Suprapubic skin (tissue), 4 donors: Measurements from ENCODE around the gene CEACAM16. TPM values are rescaled to one million over a fixed set of nuclear protein-coding genes. Genes with fewer than 3 reads are reported as not detected.
"Not testable (repeated sequence)": the region's sequence is repeated elsewhere in the genome, so short reads cannot be mapped to it uniquely, and the experiment has no call there.

ENCODE experiments used
- DNase-seq, 2 donors: peaks; one replicate each; pipeline ENCODE4 v3.0.0-alpha.2; 2019; ENCODE audit warnings: low spot score in 2 of 2
- H3K27ac ChIP-seq: fragments of 200-600 bp; sonication (generic); one replicate; pipeline ENCODE4 v1.5.1; 2019
- H3K27me3 ChIP-seq: fragments of 200-600 bp; sonication (generic); one replicate; pipeline ENCODE4 v1.5.1; 2019
- H3K36me3 ChIP-seq: fragments of 200-600 bp; sonication (generic); one replicate; pipeline ENCODE4 v1.5.1; 2019
- H3K4me1 ChIP-seq: fragments of 200-600 bp; sonication (generic); one replicate; pipeline ENCODE4 v1.5.1; 2019
- H3K4me3 ChIP-seq: fragments of 200-600 bp; sonication (generic); one replicate; pipeline ENCODE4 v1.5.1; 2019; ENCODE audit warnings: mild to moderate bottlenecking
- H3K9me3 ChIP-seq: fragments of 200-600 bp; sonication (generic); one replicate; pipeline ENCODE4 v1.5.1; 2019
- EP300 ChIP-seq: sonication (generic); formaldehyde crosslinking; IDR thresholded peaks from one replicate; pipeline ENCODE4 v1.6.1; 2017; ENCODE audit warnings: antibody characterized with exemption
- POLR2A ChIP-seq, 2 donors: fragments of 450-650 bp; IDR thresholded peaks; one replicate each; pipeline ENCODE4 v1.6.1; 2017; ENCODE audit warnings: antibody characterized with exemption in 2 of 2, mild to moderate bottlenecking in 2 of 2, moderate library complexity in 2 of 2
- POLR2AphosphoS5 ChIP-seq, 3 donors: sonication (generic); formaldehyde crosslinking; IDR thresholded peaks; one replicate each; pipeline ENCODE4 v1.6.1; 2017; ENCODE audit warnings: antibody characterized with exemption in 3 of 3
- WGBS: methylation state at CpG from one replicate; pipeline ENCODE4 v1.1.5; 2018; 5-methylcytosine and 5-hydroxymethylcytosine counted together
- total RNA-seq, 4 donors: library from RNA; depleted of rRNA; stranded (reverse); fragments of >200 nt; gene quantifications; one replicate each; pipeline ENCODE4 v1.1.0, GENCODE V29; 2016
- TF ChIP-seq, protein P1 (sequence below), 2 donors: fragments of 200-600 bp in 1 of 2; fragments of 450-650 bp in 1 of 2; sonication (generic) in 1 of 2; IDR thresholded peaks; one replicate each; pipeline ENCODE4 v1.5.1; 2016 to 2019; ENCODE audit warnings: antibody characterized with exemption in 2 of 2, mild to moderate bottlenecking in 1 of 2, moderate library complexity in 1 of 2

Gene CEACAM16
- total RNA-seq, 4 donors from 2014 or later, result not detected

- no peaks in the 10 kb centered on the region for H3K9me3 ChIP-seq
- no peak for DNase-seq
- no peak overlapping the region for H3K27ac ChIP-seq
- 47% methylated on average over 8 of the region's 8 CpGs for WGBS
- TF ChIP-seq POLR2AphosphoS5 (IDR thresholded peaks at IDR 0.05) (no peak), POLR2A (IDR thresholded peaks at IDR 0.05) (no peak), EP300 (no peak)
- TF ChIP-seq, protein P1, sequence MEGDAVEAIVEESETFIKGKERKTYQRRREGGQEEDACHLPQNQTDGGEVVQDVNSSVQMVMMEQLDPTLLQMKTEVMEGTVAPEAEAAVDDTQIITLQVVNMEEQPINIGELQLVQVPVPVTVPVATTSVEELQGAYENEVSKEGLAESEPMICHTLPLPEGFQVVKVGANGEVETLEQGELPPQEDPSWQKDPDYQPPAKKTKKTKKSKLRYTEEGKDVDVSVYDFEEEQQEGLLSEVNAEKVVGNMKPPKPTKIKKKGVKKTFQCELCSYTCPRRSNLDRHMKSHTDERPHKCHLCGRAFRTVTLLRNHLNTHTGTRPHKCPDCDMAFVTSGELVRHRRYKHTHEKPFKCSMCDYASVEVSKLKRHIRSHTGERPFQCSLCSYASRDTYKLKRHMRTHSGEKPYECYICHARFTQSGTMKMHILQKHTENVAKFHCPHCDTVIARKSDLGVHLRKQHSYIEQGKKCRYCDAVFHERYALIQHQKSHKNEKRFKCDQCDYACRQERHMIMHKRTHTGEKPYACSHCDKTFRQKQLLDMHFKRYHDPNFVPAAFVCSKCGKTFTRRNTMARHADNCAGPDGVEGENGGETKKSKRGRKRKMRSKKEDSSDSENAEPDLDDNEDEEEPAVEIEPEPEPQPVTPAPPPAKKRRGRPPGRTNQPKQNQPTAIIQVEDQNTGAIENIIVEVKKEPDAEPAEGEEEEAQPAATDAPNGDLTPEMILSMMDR (IDR thresholded peaks at IDR 0.05), result no peak
- H3K36me3 ChIP-seq, result peaks cover 4% of the 10 kb centered on the region
- no peaks in the 10 kb centered on the region for H3K27me3 ChIP-seq
- H3K4me1 ChIP-seq, result peaks cover 3% of the 10 kb centered on the region
- no peak overlapping the region for H3K4me3 ChIP-seq
These were observed 21.7 kb upstream of the CEACAM16 start for GRCh38 chr19:44677019-44677811.

DNA sequence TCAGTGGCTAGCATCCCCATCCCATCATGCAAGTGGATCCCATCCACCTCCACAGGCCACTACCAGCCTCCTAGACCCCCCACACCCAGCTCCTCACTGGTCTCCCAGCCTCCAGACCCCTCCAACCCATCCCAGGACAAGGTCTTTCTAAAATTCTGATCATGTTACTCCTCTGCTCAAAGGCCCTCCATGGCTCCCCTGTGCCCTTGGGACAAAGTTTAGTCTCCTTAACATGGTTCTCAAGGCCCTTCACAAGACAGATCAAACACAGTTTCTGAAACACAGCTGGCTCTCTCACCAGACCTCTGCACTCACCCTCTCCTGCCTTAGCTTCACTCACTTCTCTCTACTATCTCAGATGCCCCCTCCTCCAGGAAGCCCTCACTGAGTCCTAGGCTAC is 18.4 kb upstream of the CEACAM16 start:
- TF ChIP-seq, protein P1 (IDR thresholded peaks at IDR 0.05), result no peak
- H3K36me3 ChIP-seq, result peaks cover 9% of the 10 kb centered on the region
- no peak for DNase-seq
- no peaks in the 10 kb centered on the region for H3K27me3 ChIP-seq
- no peaks in the 10 kb centered on the region for H3K9me3 ChIP-seq
- no peak overlapping the region for H3K27ac ChIP-seq
- no peak overlapping the region for H3K4me3 ChIP-seq
- H3K4me1 ChIP-seq, result peaks cover 3% of the 10 kb centered on the region

- DNase-seq, result no peak
- WGBS, result 85% methylated on average over 12 of the region's 15 CpGs
- H3K4me3 ChIP-seq, result no peak overlapping the region
- H3K4me1 ChIP-seq, result peaks cover under 1% of the 10 kb centered on the region
- peaks cover 9% of the 10 kb centered on the region for H3K36me3 ChIP-seq
- no peaks in the 10 kb centered on the region for H3K9me3 ChIP-seq
- TF ChIP-seq POLR2A (IDR thresholded peaks at IDR 0.05) (no peak), POLR2AphosphoS5 (IDR thresholded peaks at IDR 0.05) (no peak), EP300 (no peak)
- TF ChIP-seq, protein P1 (IDR thresholded peaks at IDR 0.05), result no peak
- no peaks in the 10 kb centered on the region for H3K27me3 ChIP-seq
- no peak overlapping the region for H3K27ac ChIP-seq
These were observed 16.8 kb upstream of the CEACAM16 start for GRCh38 chr19:44681992-44682790.

GRCh38 chr19:44682807-44683206 is 16.1 kb upstream of the CEACAM16 start:
- TF ChIP-seq, protein P1 (IDR thresholded peaks at IDR 0.05), result no peak
- TF ChIP-seq POLR2AphosphoS5 (IDR thresholded peaks at IDR 0.05), result no peak
- TF ChIP-seq EP300, result no peak
- TF ChIP-seq POLR2A (IDR thresholded peaks at IDR 0.05), result no peak
- H3K36me3 ChIP-seq, result peaks cover 9% of the 10 kb centered on the region
- H3K4me3 ChIP-seq, result no peak overlapping the region
- no peak overlapping the region for H3K27ac ChIP-seq
- no peaks in the 10 kb centered on the region for H3K27me3 ChIP-seq
- 86% methylated on average over 2 of the region's 2 CpGs for WGBS
- H3K9me3 ChIP-seq, result no peaks in the 10 kb centered on the region
- no peak for DNase-seq
- H3K4me1 ChIP-seq, result no peaks in the 10 kb centered on the region

DNA sequence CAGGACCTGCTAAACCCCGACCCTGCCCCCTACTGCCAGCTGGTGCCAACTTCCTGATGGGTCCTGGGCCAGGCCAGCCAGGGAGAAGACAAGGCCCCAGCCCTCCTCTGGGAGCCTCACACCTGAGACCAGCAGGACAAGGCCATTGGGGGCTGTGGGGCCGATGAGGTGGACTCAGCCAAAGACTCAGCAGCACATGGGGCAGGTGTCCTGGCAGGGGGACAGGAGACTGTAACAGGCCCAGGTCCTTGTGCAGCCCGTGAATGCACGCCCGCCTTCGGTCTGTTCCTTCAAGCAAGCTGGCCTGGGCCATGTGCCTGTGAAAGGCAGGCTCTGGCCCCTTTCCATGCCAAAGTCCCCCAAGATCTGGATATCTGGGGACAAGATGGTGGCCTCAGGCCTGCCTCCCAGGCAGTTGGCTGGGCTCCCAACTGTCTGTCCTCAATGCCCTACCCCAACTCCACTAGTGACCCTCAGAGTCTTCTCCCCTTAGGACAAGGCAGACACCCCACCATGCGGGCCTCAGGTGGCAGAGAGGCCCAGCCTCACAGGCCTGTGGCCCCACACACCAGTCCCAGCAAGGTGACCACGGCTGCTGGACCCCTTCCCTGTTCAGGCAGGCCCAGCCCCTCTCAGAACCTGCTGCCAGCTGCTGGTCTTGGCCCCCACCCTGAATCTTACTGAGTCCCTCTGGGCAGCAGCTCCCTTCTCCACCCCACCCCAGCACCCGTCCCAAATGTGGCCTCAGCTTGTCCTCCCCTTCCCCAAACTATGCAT is 15.3 kb upstream of the CEACAM16 start:
- Histone ChIP-seq H3K27ac (no peak overlapping the region), H3K9me3 (no peaks in the 10 kb centered on the region), H3K4me1 (no peaks in the 10 kb centered on the region), H3K36me3 (peaks cover 9% of the 10 kb centered on the region), H3K27me3 (no peaks in the 10 kb centered on the region), H3K4me3 (no peak overlapping the region)
- no peak for DNase-seq
- 89% methylated on average over 4 of the region's 9 CpGs for WGBS
- TF ChIP-seq, protein P1 (IDR thresholded peaks at IDR 0.05), result no peak
- no peak for TF ChIP-seq POLR2AphosphoS5 (IDR thresholded peaks at IDR 0.05)
- no peak for TF ChIP-seq EP300
- no peak for TF ChIP-seq POLR2A (IDR thresholded peaks at IDR 0.05)

GRCh38 chr19:44684396-44684795 is 14.6 kb upstream of the CEACAM16 start:
- H3K27ac ChIP-seq, H3K4me1 ChIP-seq, H3K36me3 ChIP-seq, H3K4me3 ChIP-seq, H3K27me3 ChIP-seq, H3K9me3 ChIP-seq, DNase-seq: not testable (repeated sequence)
- 95% methylated on average over 3 of the region's 3 CpGs for WGBS
